ENCODE data around the gene SPEN. TPM values are rescaled to one million over a fixed set of nuclear protein-coding genes. Genes with fewer than 3 reads are reported as not detected.

Gene SPEN
- total and polyA plus RNA-seq, 12 donors, result 16.4 to 51.2 (median 30.7) TPM

GRCh38 chr1:15963968-15964648 is 116.6 kb downstream of the SPEN start:
- 75 to 84% (median 81%) methylated on average over 10 of the region's 10 CpGs for WGBS, 4 donors
- Histone ChIP-seq H3K27ac (peak overlapping the region in 2 of 5 donors; percentile 75 to 77), H3K36me3 (replicated peaks in 1 of 2) (peaks cover 0 to 6% of the 10 kb centered on the region in 2 donors), H3K27me3 (no peaks in the 10 kb centered on the region), H3K9me3 (replicated peaks in 1 of 3) (no peaks in the 10 kb centered on the region), H3K4me3 (no peak overlapping the region), H3K4me1 (replicated peaks in 1 of 2) (peaks cover 18 to 61% of the 10 kb centered on the region in 2 donors)
- no peak for DNase-seq
- TF ChIP-seq POLR2A (IDR thresholded peaks at IDR 0.05) (no peak), CTCF (IDR thresholded peaks at IDR 0.05) (no peak)
- intact Hi-C loops (cut with DNase I), result no loop called here

- peaks cover 18 to 60% of the 10 kb centered on the region in 2 donors for H3K4me1 ChIP-seq (replicated peaks in 1 of 2)
- WGBS, 4 donors, result 67 to 73% (median 70%) methylated on average over 7 of the region's 7 CpGs
- no peak overlapping the region for H3K27ac ChIP-seq
Measured at GRCh38 chr1:15965228-15965767, 117.8 kb downstream of the SPEN start.

GRCh38 chr1:15966081-15966955 is 118.8 kb downstream of the SPEN start:
- TF ChIP-seq CTCF (IDR thresholded peaks at IDR 0.05) (no peak), POLR2A (IDR thresholded peaks at IDR 0.05) (no peak)

More at GRCh38 chr1:15965228-15965767, 117.8 kb downstream of the SPEN start:
- intact Hi-C loops (cut with DNase I), result no loop called here
- no peak for DNase-seq
- H3K27me3 ChIP-seq, result no peaks in the 10 kb centered on the region
- no peak overlapping the region for H3K4me3 ChIP-seq
- H3K36me3 ChIP-seq (replicated peaks in 1 of 2), result peaks cover 0 to 12% of the 10 kb centered on the region in 2 donors
- TF ChIP-seq POLR2A (IDR thresholded peaks at IDR 0.05) (no peak), CTCF (IDR thresholded peaks at IDR 0.05) (no peak)
- H3K9me3 ChIP-seq (replicated peaks in 1 of 3), result no peaks in the 10 kb centered on the region

GRCh38 chr1:15966956-15967344 is 119.4 kb downstream of the SPEN start:
- no peak for DNase-seq
- Histone ChIP-seq H3K27ac (no peak overlapping the region), H3K9me3 (replicated peaks in 1 of 3) (no peaks in the 10 kb centered on the region), H3K36me3 (replicated peaks in 1 of 2) (peaks cover 0 to 17% of the 10 kb centered on the region in 2 donors), H3K27me3 (no peaks in the 10 kb centered on the region), H3K4me3 (no peak overlapping the region), H3K4me1 (replicated peaks in 1 of 2) (peaks cover 15 to 53% of the 10 kb centered on the region in 2 donors)
- TF ChIP-seq CTCF (IDR thresholded peaks at IDR 0.05), result no peak
- no peak for TF ChIP-seq POLR2A (IDR thresholded peaks at IDR 0.05)
- intact Hi-C loops (cut with DNase I), result no loop called here
- 96 to 98% (median 97%) methylated on average over 5 to 6 of the region's 6 CpGs for whole genome bisulfite sequencing, 4 donors

More at GRCh38 chr1:15966081-15966955, 118.8 kb downstream of the SPEN start:
- Histone ChIP-seq H3K36me3 (replicated peaks in 1 of 2) (peaks cover 0 to 12% of the 10 kb centered on the region in 2 donors), H3K4me1 (replicated peaks in 1 of 2) (peaks cover 18 to 57% of the 10 kb centered on the region in 2 donors), H3K4me3 (no peak overlapping the region), H3K27ac (peak overlapping the region in 1 of 5 donors; percentile 51), H3K27me3 (no peaks in the 10 kb centered on the region), H3K9me3 (replicated peaks in 1 of 3) (no peaks in the 10 kb centered on the region)
- WGBS, 4 donors, result 72 to 81% (median 74%) methylated on average over 18 of the region's 18 CpGs
- intact Hi-C loops (cut with DNase I), result no loop called here
- peak in 2 of 7 donors; percentile 40 to 61 for DNase-seq
